ENCODE measurements around the gene SIN3A. TPM values are rescaled to one million over a fixed set of nuclear protein-coding genes. Genes with fewer than 3 reads are reported as not detected.
"Not testable (repeated sequence)": the region's sequence is repeated elsewhere in the genome, so short reads cannot be mapped to it uniquely, and the experiment has no call there.

The SIN3A gene
- total RNA-seq, 1 experiment from 2014 or later, result 20.6 TPM

DNA sequence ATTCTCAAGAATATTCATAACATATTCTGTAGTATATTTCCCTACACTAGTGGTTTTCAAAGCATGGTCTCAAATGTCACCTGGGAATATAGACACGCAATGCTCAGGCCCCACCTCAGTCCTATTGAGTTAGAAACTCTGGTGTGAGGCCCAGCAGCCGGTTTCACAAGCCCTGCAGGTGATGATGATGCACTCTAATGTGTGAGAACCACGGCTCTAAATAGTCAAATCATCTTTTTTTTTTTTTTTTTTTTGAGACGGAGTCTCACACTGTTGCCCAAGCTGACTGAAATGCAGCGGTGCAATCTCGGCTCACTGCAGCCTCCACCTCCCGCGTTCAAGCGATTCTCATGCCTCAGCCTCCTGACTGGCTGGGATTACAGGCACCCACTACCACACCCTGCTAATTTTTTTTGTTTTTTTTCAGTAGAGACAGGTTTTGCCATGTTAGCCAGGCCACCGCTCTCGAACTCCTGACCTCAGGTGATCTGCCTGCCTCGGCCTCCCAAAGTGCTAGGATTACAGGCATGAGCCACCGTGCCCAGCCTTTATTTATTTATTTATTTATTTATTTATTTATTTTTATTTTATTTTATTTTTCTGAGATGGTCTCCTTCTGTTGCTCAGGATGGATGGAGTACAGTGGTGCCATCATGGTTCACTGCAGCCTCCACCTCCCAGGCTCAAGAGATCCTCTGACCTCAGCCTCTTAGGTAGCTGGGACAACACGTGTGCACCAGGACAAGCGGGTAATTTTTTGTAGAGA is 117.7 kb downstream of the SIN3A start:
- DNase-seq (ENCODE audit: low read depth), result not testable (repeated sequence)

DNA sequence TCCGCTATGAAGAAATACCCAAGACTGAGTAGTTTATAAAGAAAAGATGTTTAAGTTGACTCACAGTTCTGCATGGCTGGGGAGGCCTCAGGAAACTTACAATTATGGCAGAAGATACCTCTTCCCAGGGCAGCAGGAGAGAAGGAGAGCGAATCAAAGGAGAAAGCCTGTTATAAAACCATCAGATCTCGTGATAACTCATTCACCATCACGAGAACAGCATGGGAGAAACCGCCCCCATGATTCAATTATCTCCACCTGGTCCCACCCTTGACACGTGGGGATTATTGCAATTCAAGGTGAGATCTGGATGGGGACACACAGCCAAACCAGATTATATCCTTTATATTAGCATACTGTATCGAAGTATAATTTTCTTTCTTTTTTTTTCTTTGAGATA is 119.4 kb downstream of the SIN3A start:
- DNase-seq (ENCODE audit: low read depth), result not testable (repeated sequence)

DNA sequence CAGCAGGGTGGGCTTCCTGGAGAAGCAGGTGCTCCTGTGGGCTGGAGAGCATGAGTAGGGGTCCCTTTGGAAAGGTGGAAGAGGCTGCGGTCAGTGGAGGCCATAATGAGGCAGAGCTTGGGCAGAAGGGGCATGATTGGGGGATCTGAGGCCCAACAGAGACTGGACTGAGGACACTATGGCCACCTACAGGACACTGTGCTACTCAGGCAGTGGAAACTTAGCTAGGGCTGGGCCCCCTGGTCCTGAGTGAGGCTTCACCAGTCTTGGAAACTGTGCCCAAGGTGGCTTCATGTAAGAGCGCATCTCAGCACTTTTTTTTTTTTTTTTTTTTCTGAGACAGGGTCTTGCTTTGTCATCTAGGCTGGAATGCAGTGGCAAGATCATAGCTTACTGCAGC is 121.9 kb downstream of the SIN3A start:
- DNase-seq (ENCODE audit: low read depth), result no peak

DNA sequence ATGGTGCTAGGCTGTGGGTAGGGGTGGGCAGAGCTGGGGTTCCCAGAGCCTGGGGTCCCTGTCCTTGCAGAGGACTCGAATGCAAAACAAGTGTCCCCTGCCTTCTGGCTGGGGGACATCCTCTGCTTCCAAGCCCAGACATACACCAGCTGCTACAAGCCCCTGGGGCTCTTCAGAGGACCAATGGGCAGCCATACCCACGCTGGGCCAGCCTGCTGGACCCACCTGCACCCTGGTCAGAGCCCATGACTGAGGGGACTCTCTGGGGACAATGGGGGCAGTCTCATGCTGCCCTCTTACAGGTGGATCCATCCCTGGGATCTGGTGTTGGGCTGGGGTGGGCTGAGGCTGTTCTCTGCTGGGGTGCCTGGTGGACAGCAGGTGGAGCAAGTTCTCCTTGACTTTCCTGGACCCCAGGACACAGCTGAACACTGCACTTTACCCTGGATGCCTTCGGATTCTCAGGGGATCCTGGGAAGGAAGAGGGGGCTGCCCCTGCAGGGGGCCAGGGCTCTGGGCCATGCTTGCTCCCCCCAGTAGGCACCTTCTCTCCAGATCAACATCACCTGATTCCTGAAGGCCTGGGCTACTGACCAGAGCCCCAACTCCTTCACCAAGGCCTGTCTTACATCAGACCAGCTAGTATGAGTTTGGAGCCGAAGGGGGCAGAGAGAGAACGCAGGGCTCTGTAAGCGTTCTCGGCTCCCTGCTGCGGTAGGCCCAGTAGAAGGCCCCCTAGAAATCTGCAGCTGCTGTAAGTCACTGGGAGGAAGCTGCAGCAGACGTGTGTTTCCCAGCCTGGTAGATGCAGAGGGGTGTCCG is 122.8 kb downstream of the SIN3A start:
- no peak for DNase-seq (ENCODE audit: low read depth)

DNA sequence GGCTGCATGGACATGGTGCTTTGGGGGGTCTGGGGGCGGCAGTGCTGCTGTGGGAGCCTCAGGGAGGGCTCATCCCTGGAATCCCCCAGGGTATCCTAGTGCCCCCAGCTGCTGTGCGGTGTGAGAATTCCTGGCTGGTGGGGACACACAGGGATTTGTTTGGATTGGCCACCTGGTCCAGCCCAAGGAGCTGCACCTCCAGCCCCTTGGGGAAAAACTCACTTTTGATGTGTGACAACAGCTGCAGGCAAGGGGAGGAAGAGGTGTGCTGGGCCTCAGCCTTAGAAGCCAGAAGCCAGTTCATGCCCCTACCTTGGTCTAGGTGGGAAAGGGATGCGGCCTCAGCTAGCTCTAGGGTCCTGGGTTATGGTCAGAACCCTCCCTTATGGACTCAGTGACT is 124.0 kb downstream of the SIN3A start:
- no peak for DNase-seq (ENCODE audit: low read depth)

DNA sequence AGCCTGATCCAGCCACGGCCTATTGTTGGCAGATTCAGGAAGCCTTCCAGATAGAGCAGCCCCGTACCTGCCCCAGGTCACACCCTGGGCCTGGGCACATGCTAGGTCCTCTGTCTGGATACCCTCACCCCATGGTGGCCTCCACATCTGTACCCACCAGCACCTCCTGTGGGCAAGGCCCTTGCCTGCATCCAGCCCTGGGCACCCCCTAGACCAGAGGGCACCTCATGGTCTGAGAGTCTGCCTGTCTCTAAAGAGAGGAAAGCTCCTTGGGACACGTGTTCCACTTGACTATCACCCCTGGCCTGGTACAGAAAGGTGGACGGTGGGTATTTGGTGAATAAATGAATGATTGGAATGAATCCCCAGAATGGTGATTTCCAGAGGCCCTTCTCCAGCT is 124.5 kb downstream of the SIN3A start:
- no peak for DNase-seq (ENCODE audit: low read depth)

DNA sequence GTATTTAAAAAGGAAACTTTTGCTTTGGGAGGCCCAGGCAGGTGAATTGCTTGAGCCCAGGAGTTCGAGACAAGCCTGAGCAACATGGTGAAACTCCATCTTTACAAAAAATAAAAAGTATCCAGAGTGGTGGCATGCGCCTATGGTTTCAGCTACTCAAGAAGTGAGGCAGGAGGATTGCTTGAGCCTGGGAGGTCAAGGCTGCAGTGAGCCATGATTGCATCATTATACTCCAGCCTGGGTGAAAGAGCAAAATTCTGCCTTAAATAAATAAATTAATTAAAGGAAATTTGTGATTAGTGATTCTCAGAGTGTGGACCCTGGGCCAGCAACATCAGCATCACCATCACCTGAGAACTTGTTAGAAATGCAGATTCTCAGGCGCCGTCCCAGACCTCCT is 125.6 kb downstream of the SIN3A start:
- no peak for DNase-seq (ENCODE audit: low read depth)

DNA sequence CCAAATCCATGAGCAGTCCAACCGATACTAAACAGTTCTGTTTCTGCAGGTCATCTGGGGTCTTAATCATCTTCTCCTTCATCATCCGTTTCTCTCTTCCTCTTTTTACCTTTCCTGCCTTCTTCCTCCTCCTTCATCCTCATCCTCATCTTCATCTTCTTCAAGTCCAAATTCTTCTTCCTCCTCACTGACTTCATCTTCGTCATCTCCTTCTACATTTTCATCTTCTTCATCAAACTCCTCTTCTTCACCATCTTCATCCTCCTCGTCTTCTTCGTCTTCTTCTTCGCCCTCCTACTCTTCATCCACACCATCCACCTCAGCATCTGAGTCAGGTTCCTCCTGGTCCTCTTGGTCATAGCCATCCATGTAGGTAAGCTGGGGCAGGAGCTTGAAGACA is 129.8 kb downstream of the SIN3A start:
- DNase-seq (ENCODE audit: low read depth), result no peak

Other genes starting within 250 kb of the SIN3A start
- 3.1 and 5.7 TPM in 2 replicates for gene C15orf39, start 249.8 kb downstream of the SIN3A start, total RNA-seq (2014; rRNA removed; shearing (Covaris generic))
- 0.34 TPM in 1 of 2 replicates, not detected in the other for gene GOLGA6C, start 193.4 kb downstream of the SIN3A start, total RNA-seq (2014; rRNA removed; shearing (Covaris generic))
- gene GOLGA6D, start 168.9 kb downstream of the SIN3A start, total RNA-seq (2014; rRNA removed; shearing (Covaris generic)), result not detected in 2 replicates
- 99.4 and 108 TPM in 2 replicates for gene COMMD4, start 115.6 kb downstream of the SIN3A start, total RNA-seq (2014; rRNA removed; shearing (Covaris generic))
- gene NEIL1, start 104.7 kb downstream of the SIN3A start, total RNA-seq (2014; rRNA removed; shearing (Covaris generic)), result not detected in 2 replicates
- 77.1 and 77.9 TPM in 2 replicates for gene MAN2C1, start 83.1 kb downstream of the SIN3A start, total RNA-seq (2014; rRNA removed; shearing (Covaris generic))
- 20.8 and 21.2 TPM in 2 replicates for gene PTPN9, start 127.6 kb upstream of the SIN3A start, total RNA-seq (2014; rRNA removed; shearing (Covaris generic))
- gene SNUPN, start 174.0 kb upstream of the SIN3A start, total RNA-seq (2014; rRNA removed; shearing (Covaris generic)), result 36.0 and 41.4 TPM in 2 replicates
- 115 and 126 TPM in 2 replicates for gene IMP3, start 188.5 kb upstream of the SIN3A start, total RNA-seq (2014; rRNA removed; shearing (Covaris generic))
- 7.1 and 7.8 TPM in 2 replicates for gene SNX33, start 196.2 kb upstream of the SIN3A start, total RNA-seq (2014; rRNA removed; shearing (Covaris generic))

Data from Daoy (cell line).